Midbrain (tissue), 1 donor: ENCODE data around the gene CYP39A1.

Experiments
- DNase-seq: peaks from one replicate; lab custom pipeline; 2025; lab: John Stamatoyannopoulos, UW

CYP39A1 gene

DNA sequence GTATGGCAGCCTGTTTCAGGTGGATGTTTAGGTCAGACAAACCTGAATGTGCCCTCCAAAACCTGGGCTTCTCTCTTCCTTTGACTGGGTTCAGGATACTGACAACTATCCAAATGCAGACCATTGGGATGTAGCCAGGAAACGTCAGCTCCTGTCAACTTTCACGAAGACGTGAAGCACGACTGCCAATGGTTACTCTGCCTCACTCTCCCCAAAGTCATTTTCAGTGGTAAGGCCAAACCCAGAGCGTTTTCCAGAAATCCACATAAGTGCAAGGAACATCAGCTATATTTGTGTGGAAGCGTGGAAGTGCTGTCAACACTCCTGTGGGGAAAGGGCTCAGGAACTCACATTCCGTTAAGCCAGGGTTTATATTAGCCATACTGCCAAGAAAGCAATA is 141.3 kb downstream of the CYP39A1 start:
- DNase-seq, result no peak

DNA sequence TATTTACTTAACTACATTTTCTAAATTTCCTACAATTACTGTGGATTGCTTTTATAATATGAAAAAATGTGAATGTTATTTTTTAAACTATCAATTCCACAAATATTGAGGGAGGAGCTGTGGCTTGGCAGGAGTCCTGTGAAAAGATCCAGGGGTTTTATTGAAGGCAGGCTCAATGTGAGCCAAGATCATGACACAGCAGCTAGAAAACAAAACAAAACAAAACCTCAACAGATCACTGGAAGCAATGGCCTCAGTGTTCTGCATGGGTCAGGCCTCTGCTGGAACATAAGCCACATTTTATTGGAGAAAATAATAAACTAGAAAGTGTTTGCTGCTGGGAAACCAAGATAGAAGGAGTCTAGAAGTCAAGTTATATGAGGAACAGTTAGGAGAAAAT is 142.0 kb downstream of the CYP39A1 start:
- peak; percentile 81 for DNase-seq

DNA sequence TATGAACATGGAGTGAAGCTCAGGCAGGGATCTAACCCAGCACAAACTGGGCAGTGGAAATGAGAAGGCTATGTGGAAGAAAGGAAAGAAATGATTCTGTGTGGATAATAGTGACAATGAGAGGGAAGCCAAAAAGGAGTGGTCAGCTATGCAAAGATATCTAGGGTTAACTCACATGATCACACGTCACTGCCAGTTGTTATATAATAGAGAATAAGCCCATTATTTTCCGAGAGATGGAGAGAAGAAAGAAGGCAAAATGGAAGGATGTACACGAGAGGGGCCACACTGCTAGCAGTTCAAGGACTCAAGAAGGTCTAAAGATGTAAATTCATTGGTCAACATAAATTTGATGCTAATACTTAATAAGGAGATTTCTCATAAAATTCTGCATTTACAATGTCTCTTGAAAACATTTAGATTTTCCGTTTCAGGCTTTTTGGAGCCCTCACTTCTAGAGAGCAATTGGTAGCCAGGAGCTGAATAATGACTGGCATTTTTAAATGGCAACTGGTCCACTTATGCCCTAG is 142.6 kb downstream of the CYP39A1 start:
- peak; percentile 33 for DNase-seq

DNA sequence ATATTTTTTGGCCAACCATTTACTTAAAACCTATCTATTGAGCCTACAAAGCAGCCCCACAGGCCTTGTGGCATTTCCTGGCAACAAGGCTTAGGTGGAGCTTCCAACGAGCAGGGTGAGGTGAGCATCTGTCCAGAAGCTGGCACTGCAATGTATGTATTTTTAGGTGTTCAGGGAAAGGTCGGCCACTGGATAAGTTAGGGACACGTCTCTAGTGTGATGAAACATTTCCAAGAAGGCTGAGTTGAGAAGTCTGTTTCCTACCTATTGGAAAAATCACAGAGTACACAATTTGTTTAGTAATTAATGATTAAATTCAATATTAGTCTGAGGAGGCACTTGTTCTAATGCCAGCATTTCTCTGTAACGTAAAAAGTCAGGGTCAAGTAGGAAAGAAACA is 143.6 kb downstream of the CYP39A1 start:
- DNase-seq, result no peak

DNA sequence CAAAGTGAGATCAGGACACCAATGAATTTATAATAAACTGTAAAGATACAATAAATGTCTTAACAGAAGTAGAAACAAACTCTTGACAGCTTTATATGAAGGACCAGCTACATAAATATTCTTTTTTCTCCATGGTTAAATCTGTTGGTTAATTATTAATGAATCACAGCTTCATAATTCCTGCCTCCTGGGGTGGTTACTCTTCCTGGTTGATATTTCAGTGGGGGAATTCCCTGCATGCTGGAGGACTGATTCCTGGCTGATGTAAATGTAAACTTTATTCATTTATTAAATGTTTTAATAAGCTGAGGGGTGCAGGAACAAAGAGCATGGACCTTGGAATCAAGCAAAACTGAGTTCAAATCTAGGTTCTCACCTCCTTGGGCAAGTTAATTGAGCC is 145.2 kb downstream of the CYP39A1 start:
- DNase-seq, result no peak

DNA sequence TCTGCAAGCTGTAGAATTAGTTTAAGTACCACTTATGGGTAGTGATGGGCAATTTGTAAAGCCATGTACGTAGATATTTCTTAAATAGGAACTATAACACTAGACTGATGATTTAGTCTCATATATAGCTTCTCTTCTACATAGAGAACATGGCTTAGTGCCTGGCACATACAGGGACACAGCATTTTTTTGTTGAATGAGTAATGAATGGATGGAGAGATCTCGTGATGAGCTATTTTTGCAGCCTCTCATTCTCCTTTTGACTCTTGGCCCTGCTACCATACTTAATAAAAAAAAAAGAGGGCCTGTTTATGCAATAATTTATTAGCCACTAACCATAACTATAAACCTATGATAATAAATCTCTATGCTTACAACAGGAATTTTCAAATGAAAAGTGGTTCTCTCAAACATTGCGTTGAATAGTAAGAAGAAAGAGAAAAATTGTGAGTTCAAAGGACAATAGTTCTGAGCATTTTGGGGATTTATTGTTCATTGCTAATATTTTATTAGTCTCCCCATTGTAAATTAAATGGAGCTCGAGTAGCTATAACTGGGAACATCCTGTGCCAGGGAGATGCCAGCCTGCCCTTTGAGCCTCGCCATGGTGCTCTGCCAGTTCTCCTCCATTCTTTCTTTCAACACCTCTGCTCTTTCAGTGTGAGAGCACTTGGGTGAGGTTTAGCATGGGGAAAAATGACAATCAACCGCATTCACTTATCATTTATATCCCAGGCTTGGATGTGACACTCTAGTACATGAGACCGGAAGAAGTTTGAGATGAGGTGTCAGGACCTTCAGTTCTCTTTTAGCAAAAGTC is 146.7 kb downstream of the CYP39A1 start:
- no peak for DNase-seq

DNA sequence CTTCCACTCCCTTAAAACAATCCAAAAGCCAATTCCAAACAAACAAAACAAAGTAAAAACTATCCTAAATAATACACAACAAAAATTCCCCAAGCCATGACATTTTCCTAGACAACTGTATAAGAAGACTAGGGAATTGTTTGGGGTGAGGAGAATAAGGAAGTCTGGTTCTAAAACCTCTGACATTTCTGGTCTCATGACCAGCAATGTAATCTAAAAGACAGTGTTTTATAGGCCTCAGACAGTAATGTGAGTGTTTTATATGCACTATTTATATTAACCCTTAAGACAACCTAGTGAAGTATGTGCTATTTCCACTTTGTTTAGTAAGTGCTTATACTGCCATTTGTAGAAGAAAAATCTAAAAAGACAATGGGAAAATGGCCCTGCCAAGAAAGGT is 148.4 kb downstream of the CYP39A1 start:
- no peak for DNase-seq

DNA sequence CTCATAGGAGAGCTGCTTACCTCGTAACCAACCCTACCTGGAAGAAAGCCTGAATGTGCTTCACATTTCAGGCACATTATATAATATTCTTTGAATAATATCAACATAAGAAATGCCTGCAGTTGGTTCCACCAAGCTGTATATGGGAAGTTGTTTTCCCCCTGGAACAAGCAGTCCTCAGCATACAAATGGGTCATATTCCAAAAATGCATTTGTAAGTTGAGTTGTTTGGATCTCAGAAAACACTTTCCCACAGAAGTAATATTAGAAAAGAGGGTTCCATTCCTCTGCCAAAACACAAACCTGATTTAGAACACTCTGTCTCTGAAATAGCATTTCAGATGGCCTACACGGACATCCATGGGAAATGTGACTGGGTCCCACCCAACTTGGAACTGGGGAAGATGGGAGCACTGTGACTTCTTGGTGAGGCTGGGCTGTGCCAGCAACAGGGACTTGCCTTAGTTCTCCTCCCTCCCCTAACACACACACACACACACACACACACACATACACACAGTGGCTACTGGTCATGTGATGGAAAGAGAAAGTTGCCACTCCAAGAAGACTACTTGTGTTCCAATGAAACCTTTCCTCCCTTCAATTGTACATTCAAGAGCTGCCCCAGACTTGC is 150.0 kb downstream of the CYP39A1 start:
- DNase-seq, result no peak

DNA sequence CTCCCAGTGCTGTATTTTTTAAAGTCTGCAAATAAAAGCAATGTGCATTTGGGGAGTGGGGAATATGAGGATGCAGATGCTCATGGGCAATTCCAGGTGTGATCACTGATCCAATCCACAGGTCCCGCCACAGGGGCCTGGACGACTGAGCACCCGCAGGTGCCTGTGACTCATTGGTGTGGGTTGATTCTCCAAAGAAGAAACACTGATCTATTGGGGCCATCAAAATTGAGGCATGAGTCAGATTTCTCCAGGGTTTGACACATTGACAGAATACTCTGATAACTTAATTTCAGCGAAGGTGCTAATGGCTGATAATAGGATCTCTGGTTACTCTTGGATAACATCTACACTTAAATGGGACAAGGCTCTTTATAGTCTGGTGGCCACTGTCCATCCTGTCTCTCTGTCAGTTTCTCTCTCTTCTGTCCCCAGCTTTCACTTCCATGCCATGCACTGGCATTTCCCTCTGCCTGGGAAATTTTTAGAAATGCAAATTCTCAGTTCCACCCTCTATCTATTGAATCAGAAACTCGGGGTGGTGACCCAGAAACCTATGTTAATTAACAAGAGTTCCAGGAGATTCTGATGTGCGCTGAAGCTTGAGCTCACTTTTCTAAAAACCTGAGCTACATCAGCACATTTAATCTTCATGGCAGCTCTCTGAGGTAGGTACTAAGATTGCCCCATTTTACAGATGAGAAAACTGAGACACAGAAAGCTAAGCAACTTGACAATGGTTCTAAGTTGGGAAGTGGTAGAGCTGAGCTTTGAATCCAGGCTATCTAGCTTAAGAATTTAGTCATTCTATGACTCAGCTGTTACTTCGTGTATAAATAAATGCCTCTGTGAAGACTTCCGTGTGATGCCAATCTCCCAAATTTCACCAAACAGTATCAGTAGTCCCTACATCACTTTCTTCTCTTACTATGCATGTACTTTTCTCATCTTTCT is 151.2 kb downstream of the CYP39A1 start:
- no peak for DNase-seq

DNA sequence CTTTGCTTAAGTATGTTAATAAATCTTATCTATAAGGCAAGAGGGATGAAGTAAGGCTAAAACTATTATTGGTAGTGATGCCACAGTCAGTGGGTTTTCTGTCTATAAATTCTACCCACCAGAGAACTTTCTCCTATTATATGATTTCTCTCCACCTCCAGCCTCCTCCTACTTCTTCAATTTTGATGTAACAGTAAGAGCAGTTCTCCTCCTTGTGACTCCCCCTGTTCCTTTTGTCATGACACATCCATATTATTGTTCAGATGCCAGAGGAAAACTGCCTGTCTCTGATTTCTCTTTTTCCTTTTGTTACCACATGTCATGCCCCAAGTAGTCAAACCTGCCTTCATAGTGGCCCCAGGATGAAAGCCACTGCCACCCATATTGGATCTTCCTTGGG is 152.2 kb downstream of the CYP39A1 start:
- no peak for DNase-seq
